CD4-positive, CD25-positive, alpha-beta regulatory T cell (primary cell): Measurements from ENCODE around the gene CAPN8. TPM values are rescaled to one million over a fixed set of nuclear protein-coding genes. Genes with fewer than 3 reads are reported as not detected.

Source experiments
- ATAC-seq, 2 donors: fragments of 150-1000 bp; cut with Tn5 transposase; one replicate each; pipeline ENCODE4 v1.10.0; 2021; ENCODE audit warnings: low read depth in 2 of 2, moderate number of reproducible peaks in 2 of 2, moderate library complexity in 1 of 2
- DNase-seq, 3 donors: peaks; one replicate each; pipeline versions ENCODE4 v3.0.0 to v3.0.0-alpha.2; 2012 to 2022; ENCODE audit warnings: mixed read lengths in 1 of 3
- H3K27ac ChIP-seq: one replicate; pipeline ENCODE4 v1.7.0; 2013; ENCODE audit warnings: mild to moderate bottlenecking, low read length; ENCODE audit not compliant: insufficient read depth, poor library complexity, severe bottlenecking
- H3K27me3 ChIP-seq: one replicate; pipeline ENCODE4 v1.7.0; 2013; ENCODE audit warnings: low read length; ENCODE audit not compliant: control insufficient read depth, insufficient read depth
- H3K36me3 ChIP-seq: one replicate; pipeline ENCODE4 v1.7.0; 2013; ENCODE audit warnings: mild to moderate bottlenecking, low read length, moderate library complexity; ENCODE audit not compliant: control insufficient read depth, insufficient read depth
- H3K4me1 ChIP-seq: 2 replicates; pipeline ENCODE4 v1.7.0; 2013; ENCODE audit warnings: mild to moderate bottlenecking, low read length; ENCODE audit not compliant: insufficient read depth, control insufficient read depth, poor library complexity, severe bottlenecking
- H3K4me3 ChIP-seq: one replicate; pipeline ENCODE4 v1.7.0; 2013; ENCODE audit warnings: low read depth, mild to moderate bottlenecking, low read length, moderate library complexity
- H3K9me3 ChIP-seq, 2 experiments: 1 replicate in 1 of 2; 2 replicates in 1 of 2; pipeline ENCODE4 v1.7.0; 2013; ENCODE audit warnings: low read length in 2 of 2, mild to moderate bottlenecking in 1 of 2, moderate library complexity in 1 of 2; ENCODE audit not compliant: control insufficient read depth in 2 of 2
- H3K27ac Mint-ChIP-seq, 3 donors: one replicate each; pipeline ENCODE4 v1.8.0; 2020 to 2022; ENCODE audit warnings: mild to moderate bottlenecking in 3 of 3, mixed read lengths in 3 of 3, moderate library complexity in 2 of 3
- H3K27me3 Mint-ChIP-seq: one replicate; pipeline ENCODE4 v1.8.0; 2022; ENCODE audit warnings: mild to moderate bottlenecking, mixed read lengths
- H3K36me3 Mint-ChIP-seq: one replicate; pipeline ENCODE4 v1.8.0; 2020; ENCODE audit warnings: mixed read lengths
- H3K4me1 Mint-ChIP-seq, 4 donors: one replicate each; pipeline ENCODE4 v1.8.0; 2020 to 2022; ENCODE audit warnings: mixed read lengths in 4 of 4, mild to moderate bottlenecking in 1 of 4
- H3K4me3 Mint-ChIP-seq, 4 donors: one replicate each; pipeline ENCODE4 v1.8.0; 2020 to 2022; ENCODE audit warnings: mild to moderate bottlenecking in 4 of 4, mixed read lengths in 4 of 4, moderate library complexity in 3 of 4
- H3K9me3 Mint-ChIP-seq, 7 donors: one replicate each; pipeline ENCODE4 v1.8.0; 2020 to 2022; ENCODE audit warnings: mixed read lengths in 7 of 7, mild to moderate bottlenecking in 3 of 7, moderate library complexity in 2 of 7
- polyA plus RNA-seq, 4 donors: library from polyadenylated mRNA; unstranded; fragments of 300-500 nt; fragmentation: Illumina TruSeq; gene quantifications; one replicate each; pipeline ENCODE4 v1.2.3, GENCODE V29; 2021
- total RNA-seq: library from RNA; stranded (reverse); gene quantifications from one replicate; pipeline ENCODE4 v1.2.3, GENCODE V29; 2022

The CAPN8 gene
- total RNA-seq (1.1 TPM), polyA plus RNA-seq (under 1 TPM in 3 of 4 donors, not detected in 1; 0.12 to 0.65 (median 0.33) TPM)

DNA sequence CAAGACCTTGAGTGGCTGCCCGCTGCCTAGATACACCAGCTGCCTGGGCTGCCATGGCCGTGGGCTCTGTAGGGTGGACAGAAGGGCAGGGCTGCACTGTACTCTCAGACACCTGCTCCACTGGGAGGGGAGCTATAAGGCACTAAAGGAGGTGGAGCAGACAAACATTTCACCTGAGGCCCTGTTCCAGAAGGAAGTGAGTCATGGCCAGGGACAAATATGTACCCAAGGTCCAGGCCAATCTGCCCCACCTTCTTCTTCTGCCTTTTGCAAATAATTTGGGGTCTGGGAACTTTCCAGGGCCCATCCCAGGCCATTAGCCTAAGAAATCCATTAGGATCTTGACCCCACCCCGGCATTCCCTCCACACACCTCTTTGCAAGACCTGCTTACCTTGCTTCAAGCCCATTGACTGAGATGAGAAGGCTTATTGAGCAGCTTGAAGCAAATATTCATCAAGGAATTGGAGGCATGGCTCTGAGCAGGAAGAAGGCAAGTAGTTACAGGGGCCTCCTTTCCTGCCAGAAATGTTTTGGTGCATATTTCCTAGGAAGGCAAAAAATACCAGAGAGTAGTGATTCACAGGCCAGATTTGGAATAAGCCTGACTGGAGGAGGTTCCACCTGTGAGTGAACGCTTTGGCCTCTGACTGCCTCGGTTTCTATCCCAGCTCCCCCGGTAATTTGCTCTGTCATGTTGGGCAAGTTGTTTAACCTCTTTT lies at the start of gene CAPN8:
TSS of gene CAPN8 (minus strand) at position 110 of the 721 bp plus-strand sequence. CDS start at position 55, 55 bp downstream.
- Histone ChIP-seq H3K4me1 (no peaks in the 10 kb centered on the region), H3K9me3 (no peaks in the 10 kb centered on the region), H3K36me3 (no peaks in the 10 kb centered on the region), H3K4me3 (no peak within 1 kb of the TSS), H3K27ac (no peak within 1 kb of the TSS), H3K27me3 (peaks cover 2% of the 10 kb centered on the region)
- no peaks in the 10 kb centered on the region for H3K4me1 Mint-ChIP-seq
- peaks cover 0 to 1% (median 0%) of the 10 kb centered on the region in 7 donors for H3K9me3 Mint-ChIP-seq
- no peak within 1 kb of the TSS for H3K27ac Mint-ChIP-seq
- no peaks in the 10 kb centered on the region for H3K36me3 Mint-ChIP-seq
- no peak for ATAC-seq
- no peak within 1 kb of the TSS for H3K4me3 Mint-ChIP-seq
- H3K27me3 Mint-ChIP-seq = peaks cover 34% of the 10 kb centered on the region
- no peak for DNase-seq

DNA sequence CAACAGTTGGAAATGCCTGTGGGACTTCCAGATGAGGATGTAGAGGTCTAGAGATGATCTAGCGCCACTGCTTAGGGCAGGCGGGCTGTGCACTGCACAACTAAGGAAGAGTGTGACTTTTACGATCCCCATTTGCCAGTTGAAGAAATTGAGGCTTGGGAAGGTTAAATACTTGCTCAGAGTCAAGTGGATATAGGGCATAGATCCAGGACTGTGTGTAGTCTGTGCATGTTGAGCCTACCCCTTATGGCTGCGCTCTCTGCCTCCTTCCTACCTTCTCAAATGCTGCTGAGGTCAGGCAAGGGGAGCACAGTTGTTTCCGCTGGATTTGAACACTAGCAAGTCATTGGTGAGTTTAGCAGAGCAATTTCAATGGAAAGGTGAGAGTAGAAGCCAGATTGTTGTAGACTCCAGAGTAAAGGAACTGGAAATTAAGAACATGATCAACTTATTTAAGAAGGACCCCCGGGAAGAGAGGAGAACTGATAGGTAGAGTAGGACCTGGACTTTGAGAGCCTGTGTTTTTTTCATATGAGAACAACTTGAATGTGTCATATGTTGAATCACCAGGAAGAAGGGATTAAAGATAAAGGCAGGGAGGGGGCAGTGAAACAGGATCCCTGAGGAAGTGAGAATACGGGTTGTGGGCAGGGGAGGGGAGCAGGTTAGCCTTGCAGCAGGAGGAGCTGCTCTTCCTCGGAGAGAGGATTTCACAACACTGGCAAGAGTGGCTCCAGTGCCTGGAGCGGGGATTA lies 49.5 kb upstream of the CAPN8 start:
- Mint-ChIP-seq H3K27me3 (no peaks in the 10 kb centered on the region), H3K4me3 (peak overlapping the region; percentile 85 to 93 (median 93)), H3K36me3 (peaks cover 26% of the 10 kb centered on the region), H3K4me1 (peaks cover 31 to 83% (median 51%) of the 10 kb centered on the region in 4 donors), H3K9me3 (no peaks in the 10 kb centered on the region), H3K27ac (peak overlapping the region; percentile 87 to 96 (median 96))
- peak overlapping the region; percentile 93 for H3K27ac ChIP-seq
- ATAC-seq (no peak), DNase-seq (no peak)
- peaks cover 78% of the 10 kb centered on the region for H3K4me1 ChIP-seq
- peak overlapping the region; percentile 90 for H3K4me3 ChIP-seq
- H3K36me3 ChIP-seq = peaks cover 17% of the 10 kb centered on the region
- no peaks in the 10 kb centered on the region for H3K9me3 ChIP-seq
- H3K27me3 ChIP-seq = no peaks in the 10 kb centered on the region

DNA sequence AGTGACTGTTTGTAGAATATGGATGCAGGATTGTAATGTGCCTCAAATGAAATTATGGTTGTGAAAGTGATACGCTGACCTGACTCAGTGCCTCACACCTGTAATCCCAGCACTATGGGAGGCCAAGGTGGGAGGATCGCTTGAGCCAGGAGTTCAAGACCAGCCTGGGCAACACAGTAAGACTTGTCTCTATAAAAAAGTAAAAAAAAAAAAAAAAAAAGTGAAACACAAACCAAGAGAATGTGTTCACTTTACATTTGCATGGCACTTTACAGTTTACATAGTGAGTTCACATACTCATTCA lies 48.9 kb upstream of the CAPN8 start:
- no peak for DNase-seq
- H3K27me3 Mint-ChIP-seq = no peaks in the 10 kb centered on the region
- Histone ChIP-seq H3K4me1 (peaks cover 74% of the 10 kb centered on the region), H3K9me3 (no peaks in the 10 kb centered on the region), H3K4me3 (peak overlapping the region; percentile 90), H3K27me3 (no peaks in the 10 kb centered on the region), H3K36me3 (peaks cover 13% of the 10 kb centered on the region), H3K27ac (peak overlapping the region; percentile 93)
- H3K36me3 Mint-ChIP-seq = peaks cover 20% of the 10 kb centered on the region
- peaks cover 31 to 76% (median 48%) of the 10 kb centered on the region in 4 donors for H3K4me1 Mint-ChIP-seq
- no peaks in the 10 kb centered on the region for H3K9me3 Mint-ChIP-seq
- peak overlapping the region; percentile 89 to 96 (median 96) for H3K27ac Mint-ChIP-seq
- ATAC-seq = no peak
- peak overlapping the region; percentile 85 to 93 (median 93) for H3K4me3 Mint-ChIP-seq

DNA sequence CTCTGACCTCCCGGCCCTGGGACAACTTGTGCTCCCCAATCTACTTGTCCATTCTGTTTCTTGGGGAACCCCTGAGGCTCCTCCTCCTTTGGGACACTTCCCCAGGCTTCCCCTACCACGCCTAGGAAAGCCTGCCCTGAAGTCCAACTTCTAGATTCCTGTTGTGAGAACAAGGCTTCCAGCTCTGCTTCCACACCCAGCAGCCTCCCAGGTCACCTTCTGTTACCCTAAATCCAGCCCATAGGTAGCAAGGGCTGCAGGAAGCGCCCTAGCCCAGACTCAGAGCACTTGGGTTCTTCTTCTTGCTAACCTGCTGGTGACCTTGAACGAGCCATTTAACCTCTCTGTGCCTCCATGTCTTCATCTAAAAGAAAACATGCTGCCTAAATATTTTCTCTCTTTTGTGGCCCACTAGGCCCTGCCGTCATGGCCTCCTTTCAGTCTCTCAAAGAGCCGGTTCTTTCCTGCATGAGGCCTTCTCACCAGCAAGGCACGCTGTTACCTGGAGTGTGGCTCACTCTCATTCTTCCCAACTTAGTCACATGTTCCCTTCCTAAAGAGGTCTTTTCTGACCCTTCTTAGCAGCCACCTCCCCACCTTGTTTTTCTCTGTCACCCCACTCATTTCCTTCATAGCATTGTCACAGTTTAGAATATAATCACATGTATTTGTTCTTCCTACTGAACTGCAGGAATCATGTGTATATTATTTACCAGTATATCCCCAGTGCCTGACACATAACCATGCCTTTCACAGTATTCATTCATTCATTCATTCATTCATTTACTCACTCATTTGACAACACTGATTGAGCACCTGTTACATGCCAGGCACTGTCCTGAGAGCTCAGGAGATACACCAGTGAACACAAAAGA lies 48.3 kb upstream of the CAPN8 start:
- Histone ChIP-seq H3K27ac (peak overlapping the region; percentile 93), H3K27me3 (no peaks in the 10 kb centered on the region), H3K36me3 (peaks cover 10% of the 10 kb centered on the region), H3K4me1 (peaks cover 73% of the 10 kb centered on the region), H3K9me3 (no peaks in the 10 kb centered on the region), H3K4me3 (peak overlapping the region; percentile 90)
- Mint-ChIP-seq H3K9me3 (no peaks in the 10 kb centered on the region), H3K4me1 (peaks cover 31 to 71% (median 49%) of the 10 kb centered on the region in 4 donors), H3K36me3 (peaks cover 15% of the 10 kb centered on the region), H3K27ac (peak overlapping the region; percentile 79 to 96 (median 89)), H3K27me3 (no peaks in the 10 kb centered on the region), H3K4me3 (peak overlapping the region; percentile 85 to 93 (median 92))
- ATAC-seq (peak in 1 of 2 donors; percentile 5), DNase-seq (peak in 2 of 3 donors; percentile 24 to 58)

GRCh38 chr1:223712850-223713474 lies 47.5 kb upstream of the CAPN8 start:
- peak; percentile 15 to 29 for ATAC-seq
- no peaks in the 10 kb centered on the region for H3K9me3 Mint-ChIP-seq

GRCh38 chr1:223712194-223712849 lies 46.8 kb upstream of the CAPN8 start, which contains the start of gene CAPN2:
Gene CAPN2, plus strand, starts transcription at chr1:223712539. Its CDS starts 102 bp downstream, at chr1:223712641.
- peak within 1 kb of the TSS; percentile 91 to 93 (median 92) for H3K4me3 Mint-ChIP-seq
- ATAC-seq (peak; percentile 48 to 58), DNase-seq (peak; percentile 49 to 66 (median 52))
- H3K36me3 Mint-ChIP-seq = peaks cover 11% of the 10 kb centered on the region
- peak within 1 kb of the TSS; percentile 90 for H3K4me3 ChIP-seq
- H3K36me3 ChIP-seq = no peaks in the 10 kb centered on the region
- H3K27me3 ChIP-seq = no peaks in the 10 kb centered on the region
- H3K9me3 ChIP-seq = no peaks in the 10 kb centered on the region
- no peaks in the 10 kb centered on the region for H3K9me3 Mint-ChIP-seq
- no peaks in the 10 kb centered on the region for H3K27me3 Mint-ChIP-seq
- peaks cover 23 to 57% (median 46%) of the 10 kb centered on the region in 4 donors for H3K4me1 Mint-ChIP-seq
- H3K27ac Mint-ChIP-seq = peak within 1 kb of the TSS; percentile 89 to 96 (median 95)
- H3K4me1 ChIP-seq = peaks cover 58% of the 10 kb centered on the region
- H3K27ac ChIP-seq = peak within 1 kb of the TSS; percentile 93

More at GRCh38 chr1:223712850-223713474, 47.5 kb upstream of the CAPN8 start:
- Histone ChIP-seq H3K4me3 (peak overlapping the region; percentile 90), H3K27ac (peak overlapping the region; percentile 93), H3K36me3 (peaks cover 2% of the 10 kb centered on the region), H3K4me1 (peaks cover 65% of the 10 kb centered on the region), H3K27me3 (no peaks in the 10 kb centered on the region), H3K9me3 (no peaks in the 10 kb centered on the region)
- DNase-seq = peak; percentile 29 to 59 (median 47)
- Mint-ChIP-seq H3K27me3 (no peaks in the 10 kb centered on the region), H3K4me3 (peak overlapping the region; percentile 85 to 93 (median 92)), H3K36me3 (peaks cover 11% of the 10 kb centered on the region), H3K4me1 (peaks cover 23 to 63% (median 46%) of the 10 kb centered on the region in 4 donors), H3K27ac (peak overlapping the region; percentile 79 to 96 (median 89))
